ENCODE data around the gene SPC24. TPM values are rescaled to one million over a fixed set of nuclear protein-coding genes. Genes with fewer than 3 reads are reported as not detected.

SPC24 gene
- total and polyA plus RNA-seq, 9 of the 15 experiments (the other 6 are each of a cell fraction or from before 2014, with no cell fraction given) = 18.2 to 154 (median 60.9) TPM

GRCh38 chr19:11096210-11096841 lies 59.3 kb downstream of the SPC24 start (continued):
- no peak for TF ChIP-seq TOE1 (IDR thresholded peaks at IDR 0.05; ENCODE audit: borderline replicate concordance)
- no peak for TF ChIP-seq TOE1 (CRISPR knock-in tag; IDR thresholded peaks at IDR 0.05; ENCODE audit: borderline replicate concordance, low read depth)
- no peak for TF ChIP-seq ZNF740 (CRISPR knock-in tag; IDR thresholded peaks at IDR 0.05)
- no peak for TF ChIP-seq ZNF740 (tag; IDR thresholded peaks at IDR 0.05)
- TF ChIP-seq NBN (IDR thresholded peaks at IDR 0.05; ENCODE audit: low read depth) = no peak
- no peak for TF ChIP-seq CEBPB (tag; IDR thresholded peaks at IDR 0.05)
- TF ChIP-seq ZKSCAN3 (CRISPR knock-in tag; IDR thresholded peaks at IDR 0.05) = no peak
- TF ChIP-seq ARID1B (IDR thresholded peaks at IDR 0.05) = no peak
- 0 out of 2 replicates have a peak, but pooled peaks have one; percentile 61 for TF ChIP-seq OTX1 (CRISPR knock-in tag; IDR thresholded peaks at IDR 0.05)
- TF ChIP-seq E2F8 (IDR thresholded peaks at IDR 0.05; ENCODE audit: low read depth, partially characterized antibody) = no peak
- TF ChIP-seq SMAD3 (CRISPR knock-in tag; conservative IDR thresholded peaks at IDR 0.05) = no peak
- no peak for TF ChIP-seq HIVEP1 (CRISPR knock-in tag; IDR thresholded peaks at IDR 0.05)
- no peak for TF ChIP-seq ZNF551 (CRISPR knock-in tag; IDR thresholded peaks at IDR 0.05)
- TF ChIP-seq ARID4B (CRISPR knock-in tag; IDR thresholded peaks at IDR 0.05) = peak; percentile 39; the same call in 1 of the 2 replicates
- TF ChIP-seq CC2D1A (IDR thresholded peaks at IDR 0.05) = no peak
- TF ChIP-seq POLR2B (IDR thresholded peaks at IDR 0.05; ENCODE audit: low read depth, partially characterized antibody) = no peak
- TF ChIP-seq ZNF23 (CRISPR knock-in tag; IDR thresholded peaks at IDR 0.05) = no peak
- no peak for TF ChIP-seq MXI1 (IDR thresholded peaks at IDR 0.05; ENCODE audit: low read depth, low read length)
- TF ChIP-seq KLF16 (IDR thresholded peaks at IDR 0.05) = no peak
- TF ChIP-seq CCAR2 (IDR thresholded peaks at IDR 0.05; ENCODE audit: low read depth, low read length) = no peak
- TF ChIP-seq ZNF121 (CRISPR knock-in tag; conservative IDR thresholded peaks at IDR 0.05) = no peak
- no peak for TF ChIP-seq COPS2 (conservative IDR thresholded peaks at IDR 0.05)
- no peak for TF ChIP-seq SIN3A (IDR thresholded peaks at IDR 0.05; ENCODE audit: borderline replicate concordance in 2 of 2, control insufficient read depth in 1 of 2, low read depth in 2 of 2, low read length in 2 of 2)
